Endothelial cell (in vitro differentiated cells): ENCODE data around the gene GLRA3. TPM values are rescaled to one million over a fixed set of nuclear protein-coding genes. Genes with fewer than 3 reads are reported as not detected.

Experiments
- DNase-seq: peaks from one replicate; pipeline ENCODE4 v3.0.0; 2021; ENCODE audit warnings: low spot score
- H3K27ac Mint-ChIP-seq: one replicate; pipeline ENCODE4 v1.8.0; 2021; ENCODE audit warnings: mixed read lengths, inconsistent platforms; ENCODE audit not compliant: unreplicated experiment
- H3K27me3 Mint-ChIP-seq: one replicate; pipeline ENCODE4 v1.8.0; 2021; ENCODE audit warnings: mild to moderate bottlenecking, moderate library complexity, mixed read lengths, inconsistent platforms; ENCODE audit not compliant: unreplicated experiment
- H3K36me3 Mint-ChIP-seq: one replicate; pipeline ENCODE4 v1.8.0; 2021; ENCODE audit warnings: mild to moderate bottlenecking, low read depth, mixed read lengths, inconsistent platforms; ENCODE audit not compliant: unreplicated experiment
- H3K4me1 Mint-ChIP-seq: one replicate; pipeline ENCODE4 v1.8.0; 2021; ENCODE audit warnings: mild to moderate bottlenecking, mixed read lengths, inconsistent platforms; ENCODE audit not compliant: unreplicated experiment
- H3K4me3 Mint-ChIP-seq: one replicate; pipeline ENCODE4 v1.8.0; 2021; ENCODE audit warnings: mild to moderate bottlenecking, mixed read lengths, inconsistent platforms; ENCODE audit not compliant: unreplicated experiment
- H3K9me3 Mint-ChIP-seq: one replicate; pipeline ENCODE4 v1.8.0; 2021; ENCODE audit warnings: mixed read lengths, inconsistent platforms; ENCODE audit not compliant: unreplicated experiment
- CTCF ChIP-seq: fragments of 200-600 bp; sonication (generic); IDR thresholded peaks from one replicate; pipeline ENCODE4 v1.5.0; 2021; ENCODE audit warnings: antibody characterized with exemption; ENCODE audit not compliant: unreplicated experiment
- total RNA-seq: library from RNA; stranded (reverse); fragmentation: NEBNext Ultra II Directional; extraction: Animal tissue kit (Norgen Biotek cat#: 25700); gene quantifications from one replicate; pipeline ENCODE4 v1.2.1, GENCODE V29; 2021; ENCODE audit not compliant: unreplicated experiment

The GLRA3 gene
- total RNA-seq, 1 donor from 2014 or later = not detected

GRCh38 chr4:174673865-174674264 lies 155.2 kb downstream of the GLRA3 start:
- Mint-ChIP-seq H3K27ac (no peak overlapping the region), H3K4me3 (no peak overlapping the region)

GRCh38 chr4:174672276-174672675 lies 156.8 kb downstream of the GLRA3 start:
- Mint-ChIP-seq H3K27me3 (no peaks in the 10 kb centered on the region), H3K4me3 (no peak overlapping the region), H3K9me3 (no peaks in the 10 kb centered on the region), H3K27ac (no peak overlapping the region), H3K4me1 (no peaks in the 10 kb centered on the region), H3K36me3 (no peaks in the 10 kb centered on the region)
- no peak for DNase-seq
- TF ChIP-seq CTCF = no peak

More at GRCh38 chr4:174673865-174674264, 155.2 kb downstream of the GLRA3 start:
- H3K4me1 Mint-ChIP-seq = no peaks in the 10 kb centered on the region
- H3K27me3 Mint-ChIP-seq = no peaks in the 10 kb centered on the region
- no peaks in the 10 kb centered on the region for H3K36me3 Mint-ChIP-seq
- DNase-seq = no peak
- H3K9me3 Mint-ChIP-seq = no peaks in the 10 kb centered on the region
- TF ChIP-seq CTCF = no peak

- no peaks in the 10 kb centered on the region for H3K9me3 Mint-ChIP-seq
- DNase-seq = no peak
- H3K27me3 Mint-ChIP-seq = no peaks in the 10 kb centered on the region
- no peaks in the 10 kb centered on the region for H3K36me3 Mint-ChIP-seq
- no peaks in the 10 kb centered on the region for H3K4me1 Mint-ChIP-seq
- H3K4me3 Mint-ChIP-seq = no peak overlapping the region
- no peak for TF ChIP-seq CTCF
- H3K27ac Mint-ChIP-seq = no peak overlapping the region
Observed at GRCh38 chr4:174669270-174669669, 159.8 kb downstream of the GLRA3 start.

GRCh38 chr4:174665799-174666198 lies 163.2 kb downstream of the GLRA3 start:
- Mint-ChIP-seq H3K4me3 (no peak overlapping the region), H3K36me3 (no peaks in the 10 kb centered on the region)
- DNase-seq = no peak

GRCh38 chr4:174663216-174663615 lies 165.8 kb downstream of the GLRA3 start:
- Mint-ChIP-seq H3K4me3 (no peak overlapping the region), H3K36me3 (no peaks in the 10 kb centered on the region), H3K27ac (no peak overlapping the region), H3K27me3 (no peaks in the 10 kb centered on the region), H3K9me3 (no peaks in the 10 kb centered on the region), H3K4me1 (no peaks in the 10 kb centered on the region)
- no peak for TF ChIP-seq CTCF
- no peak for DNase-seq

More at GRCh38 chr4:174665799-174666198, 163.2 kb downstream of the GLRA3 start:
- H3K4me1 Mint-ChIP-seq = no peaks in the 10 kb centered on the region
- no peaks in the 10 kb centered on the region for H3K9me3 Mint-ChIP-seq
- TF ChIP-seq CTCF = no peak
- no peaks in the 10 kb centered on the region for H3K27me3 Mint-ChIP-seq
- H3K27ac Mint-ChIP-seq = no peak overlapping the region
